K562 (cell line): ENCODE measurements around the gene CNDP1. TPM values are rescaled to one million over a fixed set of nuclear protein-coding genes. Genes with fewer than 3 reads are reported as not detected.

Experiments
- ATAC-seq: fragments of 200-7000 bp; cut with Tn5 transposase; 3 replicates; pipeline ENCODE4 v1.9.1; 2020; ENCODE audit warnings: moderate library complexity
- BruUV-seq: library from RNA; stranded (reverse); fragments of 400-500 nt; replicated peaks from 2 replicates; lab custom pipeline; 2021; lab: Mats Ljungman, UMichigan
- CTCF ChIA-PET: fragments of 300-600 bp; formaldehyde crosslinking; extraction: SDS; loops from one replicate; lab custom pipeline; 2021; ENCODE audit warnings: low intra/inter-chr PET ratio; lab: Yijun Ruan, JAX
- POLR2A ChIA-PET: fragments of 300-600, 350-650 bp; sonication (Branson Sonifier 250); formaldehyde crosslinking; extraction: SDS; loops from one replicate; lab custom pipeline; 2021; ENCODE audit warnings: antibody characterized with exemption, inconsistent platforms; lab: Yijun Ruan, JAX
- DNase-seq, 4 experiments: peaks; one replicate each; pipeline versions ENCODE4 v3.0.0 to v3.0.0-alpha.2; 2011 to 2018; ENCODE audit warnings: low spot score in 3 of 4, mixed read lengths in 3 of 4; ENCODE audit errors: extremely low read depth in 1 of 4
- FAIRE-seq: peaks from 2 replicates; lab custom pipeline; 2011; peaks lifted over from hg19 to GRCh38; lab: Jason Lieb, UNC
- H2AFZ ChIP-seq: 2 replicates; pipeline ENCODE4 v1.6.0; 2011; ENCODE audit warnings: low read depth, low read length, control low read depth, inconsistent platforms
- H3K27ac ChIP-seq: fragments of 200-600 bp; 3 replicates; pipeline ENCODE4 v1.8.0; 2011; ENCODE audit warnings: low read depth, mild to moderate bottlenecking, control low read depth, inconsistent platforms, low read length, moderate library complexity, mixed read lengths; ENCODE audit errors: extremely low read depth
- H3K27me3 ChIP-seq, 2 experiments: fragments of 300-600 bp in 1 of 2; 2 replicates in 1 of 2; 3 replicates in 1 of 2; pipeline versions ENCODE4 v1.6.0 to v1.8.0; 2011; ENCODE audit warnings: inconsistent platforms in 2 of 2, low read length in 2 of 2, mild to moderate bottlenecking in 1 of 2, mixed read lengths in 1 of 2, moderate library complexity in 1 of 2; ENCODE audit not compliant: control insufficient read depth in 2 of 2, insufficient read depth in 2 of 2
- H3K36me3 ChIP-seq: fragments of 300-600 bp; 3 replicates; pipeline ENCODE4 v1.8.0; 2011; ENCODE audit warnings: mild to moderate bottlenecking, low read length, inconsistent platforms; ENCODE audit not compliant: control insufficient read depth, insufficient read depth
- H3K4me1 ChIP-seq, 2 experiments: fragments of 200-600 bp in 1 of 2; replicated peaks in 1 of 2; 2 replicates in 1 of 2; 3 replicates in 1 of 2; pipeline versions ENCODE4 v1.5.1 to v1.8.0; 2011; ENCODE audit warnings: inconsistent platforms in 2 of 2, low read length in 2 of 2, mild to moderate bottlenecking in 1 of 2, mixed read lengths in 1 of 2, moderate library complexity in 1 of 2; ENCODE audit not compliant: control insufficient read depth in 2 of 2, insufficient read depth in 2 of 2
- H3K4me2 ChIP-seq: 2 replicates; pipeline ENCODE4 v1.6.1; 2011; ENCODE audit warnings: low read length, control low read depth, inconsistent platforms, mixed read lengths; ENCODE audit not compliant: insufficient read depth
- H3K4me3 ChIP-seq: fragments of 200-600 bp; sonication (generic), shearing (Covaris generic); 2 replicates; pipeline ENCODE4 v1.5.1; 2016; ENCODE audit warnings: control low read depth, inconsistent platforms
- H3K79me2 ChIP-seq: fragments of 200-600 bp; 3 replicates; pipeline ENCODE4 v1.8.0; 2011; ENCODE audit warnings: low read length, inconsistent platforms; ENCODE audit not compliant: control insufficient read depth, insufficient read depth
- H3K9ac ChIP-seq, 2 experiments: 2 replicates each; pipeline versions ENCODE4 v1.6.0 to v1.6.1; 2011; ENCODE audit warnings: low read depth in 2 of 2, low read length in 2 of 2, control low read depth in 1 of 2, inconsistent platforms in 1 of 2, mild to moderate bottlenecking in 1 of 2, mixed read lengths in 1 of 2; ENCODE audit not compliant: insufficient read depth in 1 of 2
- H3K9me1 ChIP-seq: one replicate; pipeline ENCODE4 v1.6.0; 2011; ENCODE audit warnings: inconsistent platforms, mild to moderate bottlenecking, low read length, moderate library complexity; ENCODE audit not compliant: control insufficient read depth, insufficient read depth
- H3K9me3 ChIP-seq: replicated peaks from 2 replicates; pipeline ENCODE4 v1.5.1; 2011; ENCODE audit warnings: low read depth, low read length, inconsistent platforms; ENCODE audit not compliant: control insufficient read depth, insufficient read depth
- H4K20me1 ChIP-seq: replicated peaks from 2 replicates; pipeline ENCODE4 v1.6.1; 2011; ENCODE audit warnings: low read length, inconsistent platforms, mixed read lengths; ENCODE audit not compliant: control insufficient read depth, insufficient read depth
- CREB1 ChIP-seq, 2 experiments: sonication (generic) in 1 of 2; formaldehyde crosslinking in 1 of 2; IDR thresholded peaks; 2 replicates each; pipeline versions ENCODE4 v1.6.1 to v1.8.0; 2012 to 2022; ENCODE audit warnings: inconsistent platforms in 1 of 2, mild to moderate bottlenecking in 1 of 2, missing genetic modification reagents in 1 of 2, moderate library complexity in 1 of 2
- DPF2 ChIP-seq: fragments of 450-650 bp; IDR thresholded peaks from 2 replicates; pipeline ENCODE4 v1.6.1; 2016
- HDGF ChIP-seq: fragments of 450-650 bp; IDR thresholded peaks from 2 replicates; pipeline ENCODE4 v1.6.1; 2016
- NFXL1 ChIP-seq: fragments of 450-650 bp; formaldehyde crosslinking; IDR thresholded peaks from 2 replicates; pipeline ENCODE4 v1.4.0; 2021; ENCODE audit warnings: mild to moderate bottlenecking
- PTTG1 ChIP-seq: fragments of 450-650 bp; IDR thresholded peaks from 2 replicates; pipeline ENCODE4 v1.6.1; 2016; ENCODE audit warnings: low read depth, mild to moderate bottlenecking, missing genetic modification characterization, missing compliant biosample characterization
- ZNF175 ChIP-seq: fragments of 200-800 bp; sonication (Bioruptor generic); IDR thresholded peaks from 2 replicates; pipeline ENCODE4 v1.6.1; 2016; ENCODE audit warnings: low read depth, mild to moderate bottlenecking, missing genetic modification characterization, missing compliant biosample characterization
- ZNF212 ChIP-seq: fragments of 450-650 bp; formaldehyde crosslinking; IDR thresholded peaks from 2 replicates; pipeline ENCODE4 v1.4.0; 2020; ENCODE audit warnings: mild to moderate bottlenecking
- ZNF217 ChIP-seq: sonication (generic); formaldehyde crosslinking; IDR thresholded peaks from 2 replicates; pipeline ENCODE4 v1.8.0; 2022; ENCODE audit warnings: mild to moderate bottlenecking, missing genetic modification reagents
- ZNF561 ChIP-seq: fragments of 450-650 bp; formaldehyde crosslinking; conservative IDR thresholded peaks from 2 replicates; pipeline ENCODE4 v1.4.0; 2020; ENCODE audit warnings: mild to moderate bottlenecking, moderate library complexity
- WGBS: fragments of 100-300 bp; shearing (Covaris generic); methylation state at CpG from one replicate; pipeline ENCODE4 v1.1.6; 2016; ENCODE audit warnings: low coverage, mixed read lengths; ENCODE audit not compliant: insufficient coverage; ENCODE audit errors: missing lambda C conversion rate; 5-methylcytosine and 5-hydroxymethylcytosine counted together
- in situ Hi-C: fragments of 300-500 bp; cut with MboI; formaldehyde crosslinking; loops from 4 replicates; pipeline ENCODE4 v1.15.0; 2018; ENCODE audit warnings: inconsistent platforms, mixed read lengths
- intact Hi-C: fragments of 100-400 bp; cut with micrococcal nuclease; formaldehyde crosslinking; loops from 2 replicates; pipeline ENCODE4 v1.14.2; 2022
- polyA plus RNA-seq, 8 experiments: library from polyadenylated mRNA; depleted of rRNA in 4 of 8; stranded (reverse) in 5 of 8; unstranded in 3 of 8; fragments of >200 nt; fragmentation: Nextera tagmentation in 2 of 8; fragmentation: Illumina TruSeq in 1 of 8; extraction: Ambion mirVana in 2 of 8; extraction: Trizol in 1 of 8; gene quantifications; 2 replicates each; pipeline versions ENCODE4 v1.2.1 to v1.2.3, GENCODE V29; 2011 to 2014; ENCODE audit warnings: inconsistent platforms in 1 of 8, missing spikeins in 1 of 8
- total RNA-seq, 7 experiments: library from RNA; depleted of rRNA in 6 of 7; stranded (reverse); fragments of >200 nt in 6 of 7; fragmentation: Illumina TruSeq in 2 of 7; extraction: Trizol in 2 of 7; gene quantifications; 2 replicates each; pipeline versions ENCODE4 v1.2.1 to v1.2.3, GENCODE V29; 2011 to 2021; ENCODE audit warnings: low replicate concordance in 1 of 7
- TF ChIP-seq, protein P1 (sequence below): IDR thresholded peaks from 2 replicates; pipeline ENCODE4 v1.6.1; 2014; ENCODE audit warnings: antibody characterized with exemption
- TF ChIP-seq, protein P2 (sequence below): fragments of 450-650 bp; IDR thresholded peaks from 2 replicates; pipeline ENCODE4 v1.6.1; 2018; ENCODE audit warnings: mild to moderate bottlenecking, low read depth; ENCODE audit not compliant: partially characterized antibody
- TF ChIP-seq, protein P3 (sequence below): fragments of 150-350 bp; conservative IDR thresholded peaks from 2 replicates; pipeline ENCODE4 v1.6.1; 2014; ENCODE audit warnings: low read length
- TF ChIP-seq, protein P4 (sequence below): IDR thresholded peaks from 2 replicates; pipeline ENCODE4 v1.6.1; 2016; ENCODE audit warnings: missing genetic modification characterization, missing compliant biosample characterization
- TF ChIP-seq, protein P5 (sequence below): sonication (generic); formaldehyde crosslinking; IDR thresholded peaks from 2 replicates; pipeline ENCODE4 v1.8.0; 2022; ENCODE audit warnings: mild to moderate bottlenecking, missing genetic modification reagents

CNDP1 gene
- total and polyA plus RNA-seq, 9 of the 15 experiments (the other 6 are each of a cell fraction or from before 2014, with no cell fraction given): not detected

DNA sequence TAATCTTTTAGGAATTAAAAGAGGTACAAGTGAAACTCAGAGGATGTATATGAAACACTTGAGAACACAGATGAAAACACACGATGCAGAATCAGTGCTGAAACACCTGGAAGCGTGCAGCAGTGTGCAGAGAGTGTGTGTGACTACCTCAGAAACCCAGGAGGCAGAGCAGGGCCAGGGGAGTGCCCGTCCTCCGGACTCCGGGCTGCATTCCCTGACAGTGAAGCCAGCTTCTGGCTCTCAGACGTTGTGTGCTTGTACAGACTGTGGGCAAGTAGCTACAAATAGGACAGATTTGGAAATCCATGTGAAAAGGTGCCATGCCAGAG, 98.0 kb downstream of the CNDP1 start:
- no peak for FAIRE-seq
- POLR2A ChIA-PET: no interaction called here

More for the DNA sequence above, 98.0 kb downstream of the CNDP1 start:
- Histone ChIP-seq H3K9ac (no peak overlapping the region), H4K20me1 (no peaks in the 10 kb centered on the region), H3K9me3 (no peaks in the 10 kb centered on the region), H3K4me2 (no peak overlapping the region), H3K27ac (no peak overlapping the region), H3K27me3 (no peaks in the 10 kb centered on the region)
- WGBS: 65% methylated on average over 6 of the region's 6 CpGs
- ATAC-seq: no peak
- CTCF ChIA-PET: no interaction called here
- intact Hi-C loops: no loop called here
- TF ChIP-seq HDGF (no peak), NFXL1 (CRISPR knock-in tag) (no peak), CREB1 (IDR thresholded peaks at IDR 0.05) (no peak), CREB1 (CRISPR knock-in tag; IDR thresholded peaks at IDR 0.05) (no peak), ZNF175 (CRISPR knock-in tag) (no peak), DPF2 (no peak), ZNF212 (no peak), ZNF561 (CRISPR knock-in tag) (no peak), ZNF217 (CRISPR knock-in tag) (no peak), PTTG1 (tag) (no peak)
- TF ChIP-seq, protein P1, sequence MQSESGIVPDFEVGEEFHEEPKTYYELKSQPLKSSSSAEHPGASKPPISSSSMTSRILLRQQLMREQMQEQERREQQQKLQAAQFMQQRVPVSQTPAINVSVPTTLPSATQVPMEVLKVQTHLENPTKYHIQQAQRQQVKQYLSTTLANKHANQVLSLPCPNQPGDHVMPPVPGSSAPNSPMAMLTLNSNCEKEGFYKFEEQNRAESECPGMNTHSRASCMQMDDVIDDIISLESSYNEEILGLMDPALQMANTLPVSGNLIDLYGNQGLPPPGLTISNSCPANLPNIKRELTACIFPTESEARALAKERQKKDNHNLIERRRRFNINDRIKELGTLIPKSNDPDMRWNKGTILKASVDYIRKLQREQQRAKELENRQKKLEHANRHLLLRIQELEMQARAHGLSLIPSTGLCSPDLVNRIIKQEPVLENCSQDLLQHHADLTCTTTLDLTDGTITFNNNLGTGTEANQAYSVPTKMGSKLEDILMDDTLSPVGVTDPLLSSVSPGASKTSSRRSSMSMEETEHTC: no peak
- TF ChIP-seq, protein P2, sequence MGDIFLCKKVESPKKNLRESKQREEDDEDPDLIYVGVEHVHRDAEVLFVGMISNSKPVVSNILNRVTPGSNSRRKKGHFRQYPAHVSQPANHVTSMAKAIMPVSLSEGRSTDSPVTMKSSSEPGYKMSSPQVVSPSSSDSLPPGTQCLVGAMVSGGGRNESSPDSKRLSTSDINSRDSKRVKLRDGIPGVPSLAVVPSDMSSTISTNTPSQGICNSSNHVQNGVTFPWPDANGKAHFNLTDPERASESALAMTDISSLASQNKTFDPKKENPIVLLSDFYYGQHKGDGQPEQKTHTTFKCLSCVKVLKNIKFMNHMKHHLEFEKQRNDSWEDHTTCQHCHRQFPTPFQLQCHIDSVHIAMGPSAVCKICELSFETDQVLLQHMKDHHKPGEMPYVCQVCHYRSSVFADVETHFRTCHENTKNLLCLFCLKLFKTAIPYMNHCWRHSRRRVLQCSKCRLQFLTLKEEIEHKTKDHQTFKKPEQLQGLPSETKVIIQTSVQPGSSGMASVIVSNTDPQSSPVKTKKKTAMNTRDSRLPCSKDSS: no peak
- TF ChIP-seq, protein P3, sequence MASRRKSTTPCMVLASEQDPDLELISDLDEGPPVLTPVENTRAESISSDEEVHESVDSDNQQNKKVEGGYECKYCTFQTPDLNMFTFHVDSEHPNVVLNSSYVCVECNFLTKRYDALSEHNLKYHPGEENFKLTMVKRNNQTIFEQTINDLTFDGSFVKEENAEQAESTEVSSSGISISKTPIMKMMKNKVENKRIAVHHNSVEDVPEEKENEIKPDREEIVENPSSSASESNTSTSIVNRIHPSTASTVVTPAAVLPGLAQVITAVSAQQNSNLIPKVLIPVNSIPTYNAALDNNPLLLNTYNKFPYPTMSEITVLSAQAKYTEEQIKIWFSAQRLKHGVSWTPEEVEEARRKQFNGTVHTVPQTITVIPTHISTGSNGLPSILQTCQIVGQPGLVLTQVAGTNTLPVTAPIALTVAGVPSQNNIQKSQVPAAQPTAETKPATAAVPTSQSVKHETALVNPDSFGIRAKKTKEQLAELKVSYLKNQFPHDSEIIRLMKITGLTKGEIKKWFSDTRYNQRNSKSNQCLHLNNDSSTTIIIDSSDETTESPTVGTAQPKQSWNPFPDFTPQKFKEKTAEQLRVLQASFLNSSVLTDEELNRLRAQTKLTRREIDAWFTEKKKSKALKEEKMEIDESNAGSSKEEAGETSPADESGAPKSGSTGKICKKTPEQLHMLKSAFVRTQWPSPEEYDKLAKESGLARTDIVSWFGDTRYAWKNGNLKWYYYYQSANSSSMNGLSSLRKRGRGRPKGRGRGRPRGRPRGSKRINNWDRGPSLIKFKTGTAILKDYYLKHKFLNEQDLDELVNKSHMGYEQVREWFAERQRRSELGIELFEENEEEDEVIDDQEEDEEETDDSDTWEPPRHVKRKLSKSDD: no peak
- TF ChIP-seq, protein P4, sequence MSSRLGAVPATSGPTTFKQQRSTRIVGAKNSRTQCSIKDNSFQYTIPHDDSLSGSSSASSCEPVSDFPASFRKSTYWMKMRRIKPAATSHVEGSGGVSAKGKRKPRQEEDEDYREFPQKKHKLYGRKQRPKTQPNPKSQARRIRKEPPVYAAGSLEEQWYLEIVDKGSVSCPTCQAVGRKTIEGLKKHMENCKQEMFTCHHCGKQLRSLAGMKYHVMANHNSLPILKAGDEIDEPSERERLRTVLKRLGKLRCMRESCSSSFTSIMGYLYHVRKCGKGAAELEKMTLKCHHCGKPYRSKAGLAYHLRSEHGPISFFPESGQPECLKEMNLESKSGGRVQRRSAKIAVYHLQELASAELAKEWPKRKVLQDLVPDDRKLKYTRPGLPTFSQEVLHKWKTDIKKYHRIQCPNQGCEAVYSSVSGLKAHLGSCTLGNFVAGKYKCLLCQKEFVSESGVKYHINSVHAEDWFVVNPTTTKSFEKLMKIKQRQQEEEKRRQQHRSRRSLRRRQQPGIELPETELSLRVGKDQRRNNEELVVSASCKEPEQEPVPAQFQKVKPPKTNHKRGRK (tag): no peak
- TF ChIP-seq, protein P5, sequence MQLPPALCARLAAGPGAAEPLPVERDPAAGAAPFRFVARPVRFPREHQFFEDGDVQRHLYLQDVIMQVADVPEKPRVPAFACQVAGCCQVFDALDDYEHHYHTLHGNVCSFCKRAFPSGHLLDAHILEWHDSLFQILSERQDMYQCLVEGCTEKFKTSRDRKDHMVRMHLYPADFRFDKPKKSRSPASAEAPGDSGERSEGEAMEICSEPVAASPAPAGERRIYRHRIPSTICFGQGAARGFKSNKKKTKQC (CRISPR knock-in tag): no peak
- TF ChIP-seq, all 486 proteins: peak for 0
- DNase-seq: no peak
- Histone ChIP-seq H2AFZ (no peak overlapping the region), H3K36me3 (peaks cover 10% of the 10 kb centered on the region; the same call in 1 of the 3 replicates), H3K9me1 (no peaks in the 10 kb centered on the region), H3K4me1 (no peaks in the 10 kb centered on the region), H3K4me3 (no peak overlapping the region), H3K79me2 (0 out of 3 replicates have a peak, but pooled peaks cover 4% of the 10 kb centered on the region)
- in situ Hi-C loops: no loop called here
- BruUV-seq: no TSS peak
